H1 (cell line): ENCODE data around the gene CELSR1. TPM values are rescaled to one million over a fixed set of nuclear protein-coding genes. Genes with fewer than 3 reads are reported as not detected.

ENCODE experiments used
- CHD1 ChIP-seq: IDR thresholded peaks from 2 replicates; pipeline ENCODE4 v1.6.1; 2012; ENCODE audit warnings: low read depth, low read length, improper control_type of control experiment
- CHD7 ChIP-seq: fragments of 300-600 bp; sonication (generic); IDR thresholded peaks from 2 replicates; pipeline ENCODE4 v1.7.1; 2012; ENCODE audit warnings: low read length, moderate library complexity, mild to moderate bottlenecking, inconsistent platforms; ENCODE audit not compliant: insufficient replicate concordance
- EGR1 ChIP-seq: IDR thresholded peaks from 2 replicates; pipeline ENCODE4 v1.6.1; 2011; ENCODE audit warnings: low read depth, low read length, borderline replicate concordance
- GABPA ChIP-seq: IDR thresholded peaks from 2 replicates; pipeline ENCODE4 v1.6.1; 2011; ENCODE audit warnings: mild to moderate bottlenecking, low read length, moderate library complexity, borderline replicate concordance; ENCODE audit not compliant: insufficient read depth
- JUN ChIP-seq: IDR thresholded peaks from 2 replicates; pipeline ENCODE4 v1.6.1; 2011; ENCODE audit warnings: low read depth, mild to moderate bottlenecking, improper control_type of control experiment, low read length
- KDM1A ChIP-seq: fragments of 200-600, 300-600 bp; sonication (generic); IDR thresholded peaks from 2 replicates; pipeline ENCODE4 v1.7.1; 2016; ENCODE audit warnings: mild to moderate bottlenecking, low read length, borderline replicate concordance
- MAX ChIP-seq: IDR thresholded peaks from 2 replicates; pipeline ENCODE4 v1.6.1; 2012; ENCODE audit warnings: inconsistent platforms
- POLR2AphosphoS5 ChIP-seq: IDR thresholded peaks from 2 replicates; pipeline ENCODE4 v1.6.1; 2011; ENCODE audit warnings: low read depth, low read length
- RFX5 ChIP-seq: IDR thresholded peaks from 2 replicates; pipeline ENCODE4 v1.6.1; 2011; ENCODE audit warnings: low read depth, low read length, improper control_type of control experiment, borderline replicate concordance
- RXRA ChIP-seq: IDR thresholded peaks from 2 replicates; pipeline ENCODE4 v1.6.1; 2011; ENCODE audit warnings: low read depth, mild to moderate bottlenecking, low read length, moderate library complexity; ENCODE audit not compliant: insufficient read depth
- SIX5 ChIP-seq: IDR thresholded peaks from 2 replicates; pipeline ENCODE4 v1.6.1; 2011; ENCODE audit warnings: mild to moderate bottlenecking, low read depth, low read length
- SP1 ChIP-seq: IDR thresholded peaks from 2 replicates; pipeline ENCODE4 v1.6.1; 2011; ENCODE audit warnings: low read depth, low read length
- polyA plus RNA-seq, 7 experiments: library from polyadenylated mRNA; depleted of rRNA in 3 of 7; stranded (reverse) in 5 of 7; unstranded in 2 of 7; fragments of >200 nt in 5 of 7; fragments of 200-250 nt in 2 of 7; gene quantifications; 1 replicate in 5 of 7; 2 replicates in 1 of 7; 4 replicates in 1 of 7; pipeline versions ENCODE4 v1.2.1 to v1.2.3, GENCODE V29; 2011 to 2013; ENCODE audit warnings: missing spikeins in 2 of 7, mixed read lengths in 2 of 7
- total RNA-seq: library from RNA; stranded (reverse); fragmentation: NEBNext Ultra II Directional; extraction: Animal tissue kit (Norgen Biotek cat#: 25700); gene quantifications from 2 replicates; pipeline ENCODE4 v1.2.1, GENCODE V29; 2021

CELSR1 gene
- total and polyA plus RNA-seq, 2 of the 8 experiments (the other 6 are each of a cell fraction or from before 2014, with no cell fraction given) = 9.0 to 12.4 TPM

- TF ChIP-seq CHD7 (no peak), KDM1A (no peak), RXRA (no peak), RFX5 (no peak), POLR2AphosphoS5 (no peak), GABPA (no peak), EGR1 (no peak), CHD1 (no peak), SP1 (no peak), SIX5 (no peak), MAX (no peak), JUN (no peak)
Measured at GRCh38 chr22:46465793-46466192, 71.6 kb downstream of the CELSR1 start (continued).
